ENCODE data around the gene CDH4. TPM values are rescaled to one million over a fixed set of nuclear protein-coding genes. Genes with fewer than 3 reads are reported as not detected.

The CDH4 gene
- total RNA-seq, 6 donors from 2014 or later: 0.20 to 1.0 (median 0.40) TPM; not detected in 1

DNA sequence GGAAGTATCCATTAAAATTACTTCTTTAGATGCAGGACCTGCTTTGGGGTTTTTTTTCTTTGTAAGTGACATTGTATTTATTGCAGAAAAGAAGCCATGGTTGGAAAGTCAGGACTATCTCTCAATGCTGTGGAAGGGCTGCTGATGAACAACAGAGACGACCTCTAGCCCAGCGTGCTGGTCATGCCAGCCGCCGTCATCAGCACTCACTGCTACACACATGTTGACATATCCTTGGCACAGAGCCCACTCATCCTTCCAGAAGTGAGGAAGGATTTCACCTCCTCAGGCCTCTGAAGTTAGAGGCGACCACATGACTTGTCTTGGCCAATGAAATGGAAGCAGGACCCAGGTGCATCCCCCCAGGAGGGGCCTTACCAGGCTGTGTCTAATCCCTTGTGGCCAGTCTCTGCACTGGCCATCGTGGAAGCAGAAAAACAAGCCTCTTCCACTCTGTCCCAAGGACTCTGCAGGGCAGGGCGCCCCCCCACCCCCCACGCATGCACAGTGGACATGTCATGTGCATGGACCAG, 470.2 kb downstream of the CDH4 start:
- Histone ChIP-seq H3K36me3 (no peaks in the 10 kb centered on the region), H3K4me3 (no peak overlapping the region), H3K27me3 (no peaks in the 10 kb centered on the region), H3K9me3 (no peaks in the 10 kb centered on the region), H3K27ac (no peak overlapping the region), H3K4me1 (no peaks in the 10 kb centered on the region)
- peak in 1 of 2 donors; percentile 15 for DNase-seq
- TF ChIP-seq EP300 (IDR thresholded peaks at IDR 0.05) (no peak), POLR2A (IDR thresholded peaks at IDR 0.05) (no peak), POLR2AphosphoS5 (IDR thresholded peaks at IDR 0.05) (no peak)
- TF ChIP-seq, protein P1, sequence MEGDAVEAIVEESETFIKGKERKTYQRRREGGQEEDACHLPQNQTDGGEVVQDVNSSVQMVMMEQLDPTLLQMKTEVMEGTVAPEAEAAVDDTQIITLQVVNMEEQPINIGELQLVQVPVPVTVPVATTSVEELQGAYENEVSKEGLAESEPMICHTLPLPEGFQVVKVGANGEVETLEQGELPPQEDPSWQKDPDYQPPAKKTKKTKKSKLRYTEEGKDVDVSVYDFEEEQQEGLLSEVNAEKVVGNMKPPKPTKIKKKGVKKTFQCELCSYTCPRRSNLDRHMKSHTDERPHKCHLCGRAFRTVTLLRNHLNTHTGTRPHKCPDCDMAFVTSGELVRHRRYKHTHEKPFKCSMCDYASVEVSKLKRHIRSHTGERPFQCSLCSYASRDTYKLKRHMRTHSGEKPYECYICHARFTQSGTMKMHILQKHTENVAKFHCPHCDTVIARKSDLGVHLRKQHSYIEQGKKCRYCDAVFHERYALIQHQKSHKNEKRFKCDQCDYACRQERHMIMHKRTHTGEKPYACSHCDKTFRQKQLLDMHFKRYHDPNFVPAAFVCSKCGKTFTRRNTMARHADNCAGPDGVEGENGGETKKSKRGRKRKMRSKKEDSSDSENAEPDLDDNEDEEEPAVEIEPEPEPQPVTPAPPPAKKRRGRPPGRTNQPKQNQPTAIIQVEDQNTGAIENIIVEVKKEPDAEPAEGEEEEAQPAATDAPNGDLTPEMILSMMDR (IDR thresholded peaks at IDR 0.05): no peak
- 50 to 57% methylated on average over 6 to 8 of the region's 8 CpGs for WGBS, 2 donors
- no peak for ATAC-seq (ENCODE audit: low FRiP score in 2 of 2)

GRCh38 chr20:61723529-61724257, 471.6 kb downstream of the CDH4 start:
- ATAC-seq (ENCODE audit: low FRiP score in 2 of 2): no peak
- Histone ChIP-seq H3K27me3 (no peaks in the 10 kb centered on the region), H3K4me3 (no peak overlapping the region), H3K9me3 (no peaks in the 10 kb centered on the region), H3K4me1 (no peaks in the 10 kb centered on the region), H3K36me3 (no peaks in the 10 kb centered on the region), H3K27ac (no peak overlapping the region)
- peak in 1 of 2 donors; percentile 50 for DNase-seq
- 36 to 59% methylated on average over 4 to 8 of the region's 12 CpGs for WGBS, 2 donors
- TF ChIP-seq, protein P1 (IDR thresholded peaks at IDR 0.05): no peak
- no peak for TF ChIP-seq POLR2AphosphoS5 (IDR thresholded peaks at IDR 0.05)
- TF ChIP-seq POLR2A (IDR thresholded peaks at IDR 0.05): no peak
- TF ChIP-seq EP300 (IDR thresholded peaks at IDR 0.05): no peak

GRCh38 chr20:61724376-61724775, 472.3 kb downstream of the CDH4 start:
- no peak for ATAC-seq (ENCODE audit: low FRiP score in 2 of 2)
- no peak overlapping the region for H3K4me3 ChIP-seq
- H3K27ac ChIP-seq: no peak overlapping the region
- no peaks in the 10 kb centered on the region for H3K27me3 ChIP-seq
- H3K4me1 ChIP-seq: no peaks in the 10 kb centered on the region
- H3K36me3 ChIP-seq: no peaks in the 10 kb centered on the region
- no peak for DNase-seq
- H3K9me3 ChIP-seq: no peaks in the 10 kb centered on the region
- 6 to 15% methylated on average over 4 of the region's 4 CpGs for WGBS, 2 donors
- TF ChIP-seq POLR2A (IDR thresholded peaks at IDR 0.05) (no peak), POLR2AphosphoS5 (IDR thresholded peaks at IDR 0.05) (no peak), EP300 (IDR thresholded peaks at IDR 0.05) (no peak)
- TF ChIP-seq, protein P1 (IDR thresholded peaks at IDR 0.05): no peak

GRCh38 chr20:61725145-61725544, 473.1 kb downstream of the CDH4 start:
- DNase-seq (peak in 1 of 2 donors; percentile 40), ATAC-seq (ENCODE audit: low FRiP score in 2 of 2) (no peak)
- Histone ChIP-seq H3K36me3 (no peaks in the 10 kb centered on the region), H3K9me3 (no peaks in the 10 kb centered on the region), H3K27ac (no peak overlapping the region), H3K27me3 (no peaks in the 10 kb centered on the region), H3K4me3 (no peak overlapping the region), H3K4me1 (no peaks in the 10 kb centered on the region)
- TF ChIP-seq EP300 (IDR thresholded peaks at IDR 0.05): no peak
- TF ChIP-seq, protein P1 (IDR thresholded peaks at IDR 0.05): no peak
- TF ChIP-seq POLR2AphosphoS5 (IDR thresholded peaks at IDR 0.05): no peak
- no peak for TF ChIP-seq POLR2A (IDR thresholded peaks at IDR 0.05)
- 82 to 95% methylated on average over 8 of the region's 8 CpGs for WGBS, 2 donors

All from upper lobe of left lung (tissue), 6 donors.